Loucy (cell line): ENCODE results near the gene ZNF714.

Source experiments
- H2AFZ ChIP-seq: fragments of 200-600 bp; sonication (generic); 2 replicates; pipeline ENCODE4 v1.6.0; 2016; ENCODE audit warnings: antibody characterized with exemption, mild to moderate bottlenecking, low read length, moderate library complexity
- H3F3A ChIP-seq: fragments of 200-600 bp; 2 replicates; pipeline ENCODE4 v1.6.0; 2016; ENCODE audit warnings: antibody characterized with exemption, low read depth, mild to moderate bottlenecking
- H3K27me3 ChIP-seq: fragments of 200-600 bp; sonication (generic); 2 replicates; pipeline ENCODE4 v1.6.1; 2014; ENCODE audit warnings: low read length, mild to moderate bottlenecking; ENCODE audit not compliant: insufficient read depth, poor library complexity, severe bottlenecking
- H3K36me3 ChIP-seq: fragments of 200-600 bp; sonication (generic); 2 replicates; pipeline ENCODE4 v1.6.1; 2016; ENCODE audit warnings: low read length; ENCODE audit not compliant: insufficient read depth
- H3K4me1 ChIP-seq: fragments of 200-600 bp; sonication (generic); 2 replicates; pipeline ENCODE4 v1.5.1; 2014; ENCODE audit warnings: low read length, mild to moderate bottlenecking; ENCODE audit not compliant: insufficient read depth, poor library complexity, severe bottlenecking
- H3K4me2 ChIP-seq: fragments of 200-600 bp; sonication (generic); 2 replicates; pipeline ENCODE4 v1.6.0; 2014; ENCODE audit warnings: antibody characterized with exemption, low read length, low read depth, mild to moderate bottlenecking; ENCODE audit not compliant: poor library complexity, severe bottlenecking
- H3K4me3 ChIP-seq: fragments of 200-600 bp; sonication (generic); 2 replicates; pipeline ENCODE4 v1.5.1; 2014; ENCODE audit warnings: low read length, mild to moderate bottlenecking, mixed read lengths; ENCODE audit not compliant: poor library complexity, severe bottlenecking
- H3K79me2 ChIP-seq: fragments of 200-600 bp; sonication (generic); 2 replicates; pipeline ENCODE4 v1.6.1; 2014; ENCODE audit warnings: low read length; ENCODE audit not compliant: insufficient read depth
- H3K9ac ChIP-seq: fragments of 200-600 bp; sonication (generic); 2 replicates; pipeline ENCODE4 v1.6.0; 2014; ENCODE audit warnings: mild to moderate bottlenecking, low read depth, low read length, moderate library complexity; ENCODE audit not compliant: poor library complexity, severe bottlenecking
- H3K9me2 ChIP-seq: fragments of 200-600 bp; sonication (generic); replicated peaks from 2 replicates; pipeline ENCODE4 v1.6.1; 2016; ENCODE audit warnings: low read depth, low read length, mixed read lengths
- H3K9me3 ChIP-seq: fragments of 200-600 bp; sonication (generic); 2 replicates; pipeline ENCODE4 v1.6.1; 2014; ENCODE audit warnings: mild to moderate bottlenecking, antibody characterized with exemption, low read length, low read depth; ENCODE audit not compliant: insufficient read depth
- H4K20me1 ChIP-seq: fragments of 200-600 bp; sonication (generic); 2 replicates; pipeline ENCODE4 v1.6.0; 2014; ENCODE audit warnings: antibody characterized with exemption, low read length, mild to moderate bottlenecking; ENCODE audit not compliant: insufficient read depth, poor library complexity, severe bottlenecking
- CTCF ChIP-seq: fragments of 200-600 bp; sonication (generic); conservative IDR thresholded peaks from 2 replicates; pipeline ENCODE4 v1.5.1; 2014; ENCODE audit warnings: mild to moderate bottlenecking, antibody characterized with exemption, low read length
- EZH2phosphoT487 ChIP-seq: fragments of 200-600 bp; IDR thresholded peaks from 2 replicates; pipeline ENCODE4 v1.6.1; 2018; ENCODE audit warnings: antibody characterized with exemption, mild to moderate bottlenecking, moderate library complexity, borderline replicate concordance

Gene ZNF714

GRCh38 chr19:21164541-21164940, 82.5 kb downstream of the ZNF714 start:
- H2AFZ ChIP-seq: no peak overlapping the region
- H3F3A ChIP-seq: no peaks in the 10 kb centered on the region
- H3K79me2 ChIP-seq: peaks cover 63% of the 10 kb centered on the region
- TF ChIP-seq CTCF (no peak), EZH2phosphoT487 (no peak)
- H4K20me1 ChIP-seq: peaks cover 33% of the 10 kb centered on the region
- H3K27me3 ChIP-seq: no peaks in the 10 kb centered on the region
- H3K9me2 ChIP-seq: no peaks in the 10 kb centered on the region
- no peaks in the 10 kb centered on the region for H3K4me1 ChIP-seq
- no peak overlapping the region for H3K4me2 ChIP-seq
- peaks cover 52% of the 10 kb centered on the region; the same call in 1 of the 2 replicates for H3K36me3 ChIP-seq
- H3K4me3 ChIP-seq: no peak overlapping the region
- no peak overlapping the region for H3K9ac ChIP-seq
- no peaks in the 10 kb centered on the region for H3K9me3 ChIP-seq

DNA sequence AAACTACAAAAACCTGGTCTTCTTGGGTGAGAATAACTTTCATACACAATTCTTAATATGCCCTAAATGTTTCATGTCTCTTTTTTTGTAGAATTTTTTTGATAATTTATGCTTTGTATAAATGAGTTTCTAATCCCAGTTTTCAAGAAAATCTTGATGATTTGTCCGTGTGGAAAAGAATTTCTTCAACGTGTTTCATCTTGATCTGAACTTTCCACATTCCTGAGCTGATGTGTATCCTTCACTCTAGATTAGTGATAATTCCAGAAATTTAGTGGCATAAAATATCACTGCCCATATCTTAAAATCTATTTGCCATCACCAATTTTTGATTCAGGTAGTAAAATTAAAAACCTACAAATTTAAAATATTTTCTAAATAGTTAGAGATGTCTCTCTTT, 84.4 kb downstream of the ZNF714 start:
- TF ChIP-seq EZH2phosphoT487 (no peak), CTCF (no peak)
- Histone ChIP-seq H3K9ac (no peak overlapping the region), H3K4me2 (no peak overlapping the region), H3K36me3 (peaks cover 69% of the 10 kb centered on the region; the same call in 1 of the 2 replicates), H3F3A (no peaks in the 10 kb centered on the region), H3K9me3 (no peaks in the 10 kb centered on the region), H3K79me2 (peaks cover 44% of the 10 kb centered on the region), H4K20me1 (peaks cover 18% of the 10 kb centered on the region), H3K27me3 (no peaks in the 10 kb centered on the region), H3K9me2 (no peaks in the 10 kb centered on the region), H2AFZ (no peak overlapping the region), H3K4me3 (no peak overlapping the region), H3K4me1 (no peaks in the 10 kb centered on the region)
